K562 (cell line): ENCODE results near the gene IFFO2. TPM values are rescaled to one million over a fixed set of nuclear protein-coding genes. Genes with fewer than 3 reads are reported as not detected.

ENCODE experiments used
- ARID2 ChIP-seq: fragments of 450-650 bp; IDR thresholded peaks from 2 replicates; pipeline ENCODE4 v1.6.1; 2017; ENCODE audit warnings: antibody characterized with exemption, mild to moderate bottlenecking
- ATF1 ChIP-seq, 2 experiments: fragments of 450-650 bp in 1 of 2; IDR thresholded peaks; 2 replicates each; pipeline ENCODE4 v1.6.1; 2016; ENCODE audit warnings: missing compliant biosample characterization in 1 of 2, missing genetic modification characterization in 1 of 2
- CEBPZ ChIP-seq: fragments of 150-350 bp; IDR thresholded peaks from 2 replicates; pipeline ENCODE4 v1.6.1; 2014; ENCODE audit warnings: low read depth, mild to moderate bottlenecking, low read length, borderline replicate concordance
- CTCF ChIP-seq, 3 experiments: IDR thresholded peaks in 2 of 3; conservative IDR thresholded peaks in 1 of 3; 2 replicates each; pipeline ENCODE4 v1.5.1; 2011 to 2012; ENCODE audit warnings: low read length in 3 of 3, mild to moderate bottlenecking in 3 of 3, control low read depth in 2 of 3, improper control_type of control experiment in 1 of 3, inconsistent platforms in 1 of 3, low read depth in 1 of 3, mixed read lengths in 1 of 3, moderate library complexity in 1 of 3; ENCODE audit not compliant: insufficient read depth in 2 of 3
- E2F6 ChIP-seq, 2 experiments: IDR thresholded peaks; 2 replicates each; pipeline ENCODE4 v1.6.1; 2011; ENCODE audit warnings: borderline replicate concordance in 1 of 2, control low read depth in 1 of 2, low read depth in 1 of 2, low read length in 1 of 2, mild to moderate bottlenecking in 1 of 2, mixed read lengths in 1 of 2, moderate library complexity in 1 of 2; ENCODE audit not compliant: insufficient read depth in 1 of 2, insufficient read length in 1 of 2, poor library complexity in 1 of 2, severe bottlenecking in 1 of 2; ENCODE audit errors: extremely low read depth in 1 of 2
- ETV6 ChIP-seq, 3 experiments: fragments of 150-350 bp in 1 of 3; sonication (generic) in 1 of 3; formaldehyde crosslinking in 1 of 3; IDR thresholded peaks; 2 replicates each; pipeline versions ENCODE4 v1.6.1 to v1.8.0; 2014 to 2022; ENCODE audit warnings: borderline replicate concordance in 2 of 3, low read depth in 2 of 3, antibody characterized with exemption in 1 of 3, low read length in 1 of 3, mild to moderate bottlenecking in 1 of 3, missing genetic modification reagents in 1 of 3
- HMGN3 ChIP-seq: IDR thresholded peaks from 2 replicates; pipeline ENCODE4 v1.6.1; 2011; ENCODE audit warnings: borderline replicate concordance, low read depth, mild to moderate bottlenecking, mixed read lengths, low read length; ENCODE audit not compliant: insufficient read length; ENCODE audit errors: extremely low read depth
- ILK ChIP-seq: fragments of 450-650 bp; IDR thresholded peaks from 2 replicates; pipeline ENCODE4 v1.6.1; 2016; ENCODE audit warnings: missing genetic modification characterization, low read depth, mild to moderate bottlenecking, missing compliant biosample characterization, moderate library complexity, borderline replicate concordance
- KAT7 ChIP-seq: sonication (generic); formaldehyde crosslinking; IDR thresholded peaks from 2 replicates; pipeline ENCODE4 v1.8.0; 2022; ENCODE audit warnings: missing genetic modification reagents, mild to moderate bottlenecking, borderline replicate concordance
- MAX ChIP-seq: sonication (generic); formaldehyde crosslinking; IDR thresholded peaks from 2 replicates; pipeline ENCODE4 v1.9.0; 2022; ENCODE audit warnings: mild to moderate bottlenecking, missing genetic modification reagents
- NEUROD1 ChIP-seq: fragments of 150-350 bp; IDR thresholded peaks from 2 replicates; pipeline ENCODE4 v1.6.1; 2014; ENCODE audit warnings: borderline replicate concordance, low read length, low read depth; ENCODE audit not compliant: partially characterized antibody
- NFE2 ChIP-seq: IDR thresholded peaks from 2 replicates; pipeline ENCODE4 v1.6.1; 2014; ENCODE audit warnings: antibody characterized with exemption, low read depth
- RAD21 ChIP-seq, 2 experiments: fragments of 250-450 bp in 1 of 2; fragments of 450-650 bp in 1 of 2; sonication (Bioruptor Pico) in 1 of 2; formaldehyde crosslinking in 1 of 2; IDR thresholded peaks in 1 of 2; conservative IDR thresholded peaks in 1 of 2; 2 replicates each; pipeline versions ENCODE4 v1.4.0 to v1.8.0; 2020 to 2022; ENCODE audit warnings: mild to moderate bottlenecking in 2 of 2, moderate library complexity in 1 of 2
- SNAPC5 ChIP-seq: fragments of 250-450 bp; sonication (Bioruptor Pico); IDR thresholded peaks from 2 replicates; pipeline ENCODE4 v1.8.0; 2021; ENCODE audit warnings: moderate library complexity, mild to moderate bottlenecking, inconsistent platforms
- STAG1 ChIP-seq: sonication (generic); formaldehyde crosslinking; IDR thresholded peaks from 2 replicates; pipeline ENCODE4 v1.5.0; 2020; ENCODE audit warnings: missing genetic modification reagents, borderline replicate concordance
- TAF7 ChIP-seq: fragments of 450-650 bp; IDR thresholded peaks from 2 replicates; pipeline ENCODE4 v1.6.1; 2016; ENCODE audit warnings: missing genetic modification characterization, missing compliant biosample characterization
- TCF3 ChIP-seq: sonication (generic); formaldehyde crosslinking; IDR thresholded peaks from 2 replicates; pipeline ENCODE4 v1.4.0; 2020; ENCODE audit warnings: mild to moderate bottlenecking, missing genetic modification reagents
- TRIM28 ChIP-seq: fragments of 450-650 bp; IDR thresholded peaks from 2 replicates; pipeline ENCODE4 v1.6.1; 2017
- ZNF644 ChIP-seq: fragments of 200-800 bp; sonication (Bioruptor generic); IDR thresholded peaks from 2 replicates; pipeline ENCODE4 v1.6.1; 2016; ENCODE audit warnings: low read depth, missing genetic modification characterization, missing compliant biosample characterization
- polyA plus RNA-seq, 8 experiments: library from polyadenylated mRNA; depleted of rRNA in 4 of 8; stranded (reverse) in 5 of 8; unstranded in 3 of 8; fragments of >200 nt; fragmentation: Nextera tagmentation in 2 of 8; fragmentation: Illumina TruSeq in 1 of 8; extraction: Ambion mirVana in 2 of 8; extraction: Trizol in 1 of 8; gene quantifications; 2 replicates each; pipeline versions ENCODE4 v1.2.1 to v1.2.3, GENCODE V29; 2011 to 2014; ENCODE audit warnings: inconsistent platforms in 1 of 8, missing spikeins in 1 of 8
- total RNA-seq, 7 experiments: library from RNA; depleted of rRNA in 6 of 7; stranded (reverse); fragments of >200 nt in 6 of 7; fragmentation: Illumina TruSeq in 2 of 7; extraction: Trizol in 2 of 7; gene quantifications; 2 replicates each; pipeline versions ENCODE4 v1.2.1 to v1.2.3, GENCODE V29; 2011 to 2021; ENCODE audit warnings: low replicate concordance in 1 of 7

The IFFO2 gene
- total and polyA plus RNA-seq, 9 of the 15 experiments (the other 6 are each of a cell fraction or from before 2014, with no cell fraction given), result 0.15 to 1.0 (median 0.44) TPM; not detected in 2

- TF ChIP-seq CEBPZ, result no peak
- no peak for TF ChIP-seq TAF7 (tag)
- TF ChIP-seq ATF1 (CRISPR knock-in tag; IDR thresholded peaks at IDR 0.05), result peak; percentile 73
- peak; percentile 85 for TF ChIP-seq ATF1 (tag; IDR thresholded peaks at IDR 0.05)
- TF ChIP-seq SNAPC5 (CRISPR knock-in tag), result no peak
- TF ChIP-seq RAD21 (CRISPR knock-in tag; conservative IDR thresholded peaks at IDR 0.05 in 1 of 2, IDR thresholded peaks at IDR 0.05 in 1 of 2), result peak in 1 of 2 experiments; percentile 73; a peak in 3 of 4 replicates
- TF ChIP-seq ARID2, result no peak
- TF ChIP-seq ZNF644 (tag), result no peak
- TF ChIP-seq HMGN3, result peak; percentile 30
- no peak for TF ChIP-seq NEUROD1
- no peak for TF ChIP-seq ETV6 (IDR thresholded peaks at IDR 0.05; ENCODE audit: borderline replicate concordance in 1 of 2, low read depth in 2 of 2, low read length in 1 of 2)
- TF ChIP-seq ETV6 (CRISPR knock-in tag; IDR thresholded peaks at IDR 0.05; ENCODE audit: borderline replicate concordance), result no peak
- TF ChIP-seq E2F6 (IDR thresholded peaks at IDR 0.05; ENCODE audit: borderline replicate concordance in 1 of 2, extremely low read depth in 1 of 2, insufficient read depth in 1 of 2, insufficient read length in 1 of 2, low read depth in 1 of 2, low read length in 1 of 2, poor library complexity in 1 of 2, severe bottlenecking in 1 of 2), result peak; percentile 46 to 60
- no peak for TF ChIP-seq TRIM28
- TF ChIP-seq STAG1 (CRISPR knock-in tag), result peak; percentile 67
- TF ChIP-seq NFE2, result no peak
- TF ChIP-seq CTCF (IDR thresholded peaks at IDR 0.05 in 2 of 3, conservative IDR thresholded peaks at IDR 0.05 in 1 of 3; ENCODE audit: insufficient read depth in 2 of 3, low read depth in 1 of 3, low read length in 3 of 3), result peak; percentile 67 to 78 (median 69)
- TF ChIP-seq MAX (CRISPR knock-in tag), result peak; percentile 82
- no peak for TF ChIP-seq TCF3 (CRISPR knock-in tag)
- TF ChIP-seq KAT7 (CRISPR knock-in tag), result no peak
- no peak for TF ChIP-seq ILK (tag)
Measured at GRCh38 chr1:18854331-18855025, 102.0 kb downstream of the IFFO2 start (continued).
